HepG2 (cell line): Measurements from ENCODE around the gene ALDH1A1. TPM values are rescaled to one million over a fixed set of nuclear protein-coding genes. Genes with fewer than 3 reads are reported as not detected.

Experiments used
- ATAC-seq: fragments of 200-7000 bp; cut with Tn5 transposase; 3 replicates; pipeline ENCODE4 v1.9.1; 2020; ENCODE audit warnings: mild to moderate bottlenecking, moderate library complexity
- BruUV-seq: library from RNA; stranded (reverse); fragments of 400-500 nt; replicated peaks from 2 replicates; lab custom pipeline; 2021; lab: Mats Ljungman, UMichigan
- CTCF ChIA-PET: fragments of 300-600 bp; formaldehyde crosslinking; extraction: SDS; loops from one replicate; lab custom pipeline; 2021; ENCODE audit warnings: low total read pairs, inconsistent platforms, low intra/inter-chr PET ratio; lab: Yijun Ruan, JAX
- POLR2A ChIA-PET: fragments of 350-600 bp; sonication (Branson Sonifier 250); formaldehyde crosslinking; loops from one replicate; lab custom pipeline; 2020; ENCODE audit warnings: antibody characterized with exemption, inconsistent platforms; lab: Yijun Ruan, JAX
- DNase-seq: peaks from one replicate; pipeline ENCODE4 v3.0.0-alpha.2; 2015; ENCODE audit warnings: low spot score
- FAIRE-seq: peaks from 3 replicates; lab custom pipeline; 2011; peaks lifted over from hg19 to GRCh38; lab: Jason Lieb, UNC
- H2AFZ ChIP-seq: one replicate; pipeline ENCODE4 v1.6.1; 2011; ENCODE audit warnings: low read length, inconsistent platforms
- H3K27ac ChIP-seq: fragments of 300-600 bp; 3 replicates; pipeline ENCODE4 v1.8.0; 2011; ENCODE audit warnings: mixed run types, mild to moderate bottlenecking, mixed read lengths, low read length, inconsistent platforms; ENCODE audit not compliant: insufficient read depth; ENCODE audit errors: extremely low read length
- H3K27me3 ChIP-seq, 2 experiments: fragments of 200-600 bp in 1 of 2; 2 replicates in 1 of 2; 3 replicates in 1 of 2; pipeline versions ENCODE4 v1.6.0 to v1.8.0; 2011; ENCODE audit warnings: low read length in 2 of 2, mild to moderate bottlenecking in 2 of 2, moderate library complexity in 2 of 2, inconsistent platforms in 1 of 2; ENCODE audit not compliant: insufficient read depth in 2 of 2, control insufficient read depth in 1 of 2
- H3K36me3 ChIP-seq, 2 experiments: fragments of 200-600 bp in 1 of 2; replicated peaks in 1 of 2; 2 replicates in 1 of 2; 3 replicates in 1 of 2; pipeline versions ENCODE4 v1.5.1 to v1.8.0; 2011; ENCODE audit warnings: low read length in 2 of 2, inconsistent platforms in 1 of 2; ENCODE audit not compliant: insufficient read depth in 2 of 2, control insufficient read depth in 1 of 2
- H3K4me1 ChIP-seq: 2 replicates; pipeline ENCODE4 v1.5.1; 2012; ENCODE audit warnings: low read length, inconsistent platforms; ENCODE audit not compliant: insufficient read depth
- H3K4me2 ChIP-seq: 2 replicates; pipeline ENCODE4 v1.6.0; 2011; ENCODE audit warnings: low read depth, low read length, inconsistent platforms
- H3K4me3 ChIP-seq, 3 experiments: fragments of 200-600 bp in 1 of 3; sonication (generic), shearing (Covaris generic) in 1 of 3; replicated peaks in 1 of 3; 2 replicates each; pipeline ENCODE4 v1.5.1; 2011 to 2016; ENCODE audit warnings: low read length in 3 of 3, inconsistent platforms in 2 of 3, low read depth in 2 of 3, mild to moderate bottlenecking in 2 of 3, control low read depth in 1 of 3, mixed read lengths in 1 of 3; ENCODE audit not compliant: insufficient read depth in 1 of 3
- H3K79me2 ChIP-seq: one replicate; pipeline ENCODE4 v1.6.1; 2011; ENCODE audit warnings: low read length, inconsistent platforms; ENCODE audit not compliant: insufficient read depth
- H3K9ac ChIP-seq: 2 replicates; pipeline ENCODE4 v1.6.0; 2011; ENCODE audit warnings: mild to moderate bottlenecking, low read depth, low read length, inconsistent platforms; ENCODE audit not compliant: insufficient read depth
- H3K9me3 ChIP-seq: 2 replicates; pipeline ENCODE4 v1.5.1; 2012; ENCODE audit warnings: mild to moderate bottlenecking, low read length
- H4K20me1 ChIP-seq: 2 replicates; pipeline ENCODE4 v1.6.0; 2011; ENCODE audit warnings: inconsistent platforms, mild to moderate bottlenecking, low read length, moderate library complexity; ENCODE audit not compliant: insufficient read depth
- ATM ChIP-seq: fragments of 450-650 bp; IDR thresholded peaks from 2 replicates; pipeline ENCODE4 v1.7.1; 2017; ENCODE audit warnings: mild to moderate bottlenecking, borderline replicate concordance
- GFI1 ChIP-seq: sonication (generic); formaldehyde crosslinking; IDR thresholded peaks from 2 replicates; pipeline ENCODE4 v1.5.0; 2020; ENCODE audit warnings: missing genetic modification reagents, mild to moderate bottlenecking, borderline replicate concordance
- HINFP ChIP-seq: sonication (generic); formaldehyde crosslinking; IDR thresholded peaks from 2 replicates; pipeline ENCODE4 v1.4.0; 2020; ENCODE audit warnings: low read depth, mild to moderate bottlenecking, missing genetic modification reagents
- HNF1B ChIP-seq: sonication (generic); formaldehyde crosslinking; IDR thresholded peaks from 2 replicates; pipeline ENCODE4 v1.5.1; 2020; ENCODE audit warnings: mild to moderate bottlenecking, moderate library complexity, missing genetic modification reagents
- NCOA2 ChIP-seq: sonication (generic); formaldehyde crosslinking; IDR thresholded peaks from 2 replicates; pipeline ENCODE4 v1.8.0; 2022; ENCODE audit warnings: inconsistent platforms
- SSRP1 ChIP-seq: IDR thresholded peaks from 2 replicates; pipeline ENCODE4 v1.6.1; 2016; ENCODE audit warnings: control low read depth
- TOE1 ChIP-seq: sonication (generic); formaldehyde crosslinking; IDR thresholded peaks from 2 replicates; pipeline ENCODE4 v1.4.0; 2020; ENCODE audit warnings: mild to moderate bottlenecking, missing genetic modification reagents
- U2AF1 ChIP-seq: fragments of 200-400 bp; formaldehyde crosslinking; optimal IDR thresholded peaks from 2 replicates; pipeline ENCODE3; 2017; ENCODE audit warnings: mild to moderate bottlenecking, low read depth, low read length
- ZBTB20 ChIP-seq: sonication (generic); formaldehyde crosslinking; IDR thresholded peaks from 2 replicates; pipeline ENCODE4 v1.8.1; 2023; ENCODE audit warnings: missing genetic modification reagents, low read depth, mild to moderate bottlenecking, borderline replicate concordance
- ZBTB39 ChIP-seq: sonication (generic); formaldehyde crosslinking; IDR thresholded peaks from 2 replicates; pipeline ENCODE4 v1.5.0; 2020; ENCODE audit warnings: missing genetic modification reagents
- ZNF331 ChIP-seq: sonication (generic); formaldehyde crosslinking; IDR thresholded peaks from 2 replicates; pipeline ENCODE4 v1.4.0; 2020; ENCODE audit warnings: missing genetic modification reagents
- ZNF335 ChIP-seq: sonication (generic); formaldehyde crosslinking; IDR thresholded peaks from 2 replicates; pipeline ENCODE4 v1.4.0; 2020; ENCODE audit warnings: missing genetic modification reagents
- ZNF615 ChIP-seq: sonication (generic); formaldehyde crosslinking; IDR thresholded peaks from 2 replicates; pipeline ENCODE4 v1.5.0; 2020; ENCODE audit warnings: mild to moderate bottlenecking, missing genetic modification reagents, borderline replicate concordance
- ZNF646 ChIP-seq: sonication (generic); formaldehyde crosslinking; IDR thresholded peaks from 2 replicates; pipeline ENCODE4 v1.9.0; 2021; ENCODE audit warnings: mild to moderate bottlenecking, missing genetic modification reagents
- WGBS: methylation state at CpG from one replicate; pipeline ENCODE4 v1.1.6; 2017; ENCODE audit warnings: low lambda C conversion rate; 5-methylcytosine and 5-hydroxymethylcytosine counted together
- in situ Hi-C: cut with HindIII; loops from 2 replicates; pipeline ENCODE4 v1.10.0; 2017; ENCODE audit warnings: low pct_unique_long_range_greater_than_20kb; ENCODE audit not compliant: extremely low pct_ligation_motif_present
- intact Hi-C: fragments of 100-400 bp; cut with micrococcal nuclease; formaldehyde crosslinking; loops from one replicate; pipeline ENCODE4 v1.10.0; 2022; ENCODE audit not compliant: unreplicated experiment
- polyA plus RNA-seq, 8 experiments: library from polyadenylated mRNA; depleted of rRNA in 3 of 8; stranded (reverse) in 7 of 8; unstranded in 1 of 8; fragments of >200 nt; fragmentation: Illumina TruSeq in 4 of 8; extraction: Trizol in 4 of 8; gene quantifications; 2 replicates each; pipeline versions ENCODE4 v1.2.1 to v1.2.3, GENCODE V29; 2011 to 2016; ENCODE audit warnings: low read depth in 4 of 8, missing spikeins in 1 of 8, mixed read lengths in 1 of 8; ENCODE audit not compliant: insufficient read depth in 1 of 8
- total RNA-seq, 5 experiments: library from RNA; depleted of rRNA; stranded (reverse); fragments of >200 nt; fragmentation: Illumina TruSeq; extraction: Trizol; gene quantifications; 2 replicates each; pipeline ENCODE4 v1.2.3, GENCODE V29; 2016; ENCODE audit warnings: low read depth in 1 of 5

The ALDH1A1 gene
- total and polyA plus RNA-seq, 2 of the 13 experiments (the other 11 are each of a cell fraction or from before 2014, with no cell fraction given), result 88.2 to 439 TPM

- DNase-seq (no peak), ATAC-seq (no peak), FAIRE-seq (no peak)
- H3K4me2 ChIP-seq, result no peak overlapping the region
- H3K27me3 ChIP-seq, result no peaks in the 10 kb centered on the region
- H3K9me3 ChIP-seq, result no peaks in the 10 kb centered on the region
- peaks cover 24% of the 10 kb centered on the region for H3K4me1 ChIP-seq
- in situ Hi-C loops (no loop called here), intact Hi-C loops (no loop called here)
- peaks cover 22% of the 10 kb centered on the region for H3K79me2 ChIP-seq
- POLR2A ChIA-PET, result interaction anchor here (0.8 kb wide), 1 partner anchor 10 kb away, joined by 3 read pairs; no protein-coding TSS in a partner anchor
- CTCF ChIA-PET, result no interaction called here
- no peak overlapping the region for H3K4me3 ChIP-seq
- no TSS peak for BruUV-seq
- H3K27ac ChIP-seq, result no peak overlapping the region
- no peak overlapping the region for H3K9ac ChIP-seq
- H4K20me1 ChIP-seq, result no peaks in the 10 kb centered on the region
- H3K36me3 ChIP-seq, result no peaks in the 10 kb centered on the region
- 100% methylated on average over 1 of the region's 1 CpG for WGBS
- no peak overlapping the region for H2AFZ ChIP-seq
- TF ChIP-seq ZNF331 (CRISPR knock-in tag) (no peak), HNF1B (CRISPR knock-in tag) (no peak), ZNF335 (no peak), ZNF646 (no peak), HINFP (CRISPR knock-in tag) (no peak), ATM (no peak), NCOA2 (CRISPR knock-in tag) (no peak), U2AF1 (no peak), GFI1 (no peak), SSRP1 (no peak), ZNF615 (no peak), ZBTB39 (CRISPR knock-in tag) (no peak), ZBTB20 (no peak), TOE1 (no peak)
These were observed 2.7 kb upstream of the ALDH1A1 start for GRCh38 chr9:72955571-72955970.
